B cell (primary cell): ENCODE data around the gene TENM4. TPM values are rescaled to one million over a fixed set of nuclear protein-coding genes. Genes with fewer than 3 reads are reported as not detected.

Source experiments
- ATAC-seq: fragments of 200-7000 bp; cut with Tn5 transposase; one replicate; pipeline ENCODE4 v1.10.0; 2021; ENCODE audit warnings: low read depth, mild to moderate bottlenecking, moderate number of reproducible peaks, moderate library complexity
- CTCF ChIA-PET: fragments of 350-600 bp; sonication (Branson Sonifier 250); formaldehyde crosslinking; loops from one replicate; lab custom pipeline; 2021; ENCODE audit warnings: antibody characterized with exemption, inconsistent platforms; lab: Charles Lee
- POLR2A ChIA-PET: fragments of 350-600 bp; sonication (Branson Sonifier 250); formaldehyde crosslinking; loops from one replicate; lab custom pipeline; 2021; ENCODE audit warnings: antibody characterized with exemption; lab: Charles Lee
- DNase-seq: peaks from one replicate; pipeline ENCODE4 v3.0.0; 2013
- H2AFZ ChIP-seq: 2 replicates; pipeline ENCODE4 v1.6.1; 2012; ENCODE audit warnings: mild to moderate bottlenecking, low read depth, low read length; ENCODE audit not compliant: insufficient read depth, poor library complexity, severe bottlenecking
- H3K27ac ChIP-seq, 2 donors: 1 replicate in 1 of 2; 2 replicates in 1 of 2; pipeline ENCODE4 v1.5.1; 2012 to 2013; ENCODE audit warnings: low read length in 2 of 2, mild to moderate bottlenecking in 2 of 2, moderate library complexity in 1 of 2
- H3K27me3 ChIP-seq, 4 experiments: fragments of 200-600 bp in 1 of 4; sonication (generic) in 1 of 4; replicated peaks in 1 of 4; 1 replicate in 2 of 4; 2 replicates in 2 of 4; pipeline versions ENCODE4 v1.6.1 to v1.7.0; 2013 to 2016; ENCODE audit warnings: low read length in 3 of 4, mild to moderate bottlenecking in 2 of 4, mixed read lengths in 1 of 4, moderate library complexity in 1 of 4; ENCODE audit not compliant: insufficient read depth in 4 of 4, control insufficient read depth in 3 of 4; ENCODE audit errors: control extremely low read depth in 1 of 4
- H3K36me3 ChIP-seq, 2 experiments: replicated peaks in 1 of 2; 1 replicate in 1 of 2; 2 replicates in 1 of 2; pipeline versions ENCODE4 v1.6.1 to v1.7.1; 2013; ENCODE audit warnings: low read length in 1 of 2; ENCODE audit not compliant: insufficient read depth in 2 of 2, control insufficient read depth in 1 of 2; ENCODE audit errors: control extremely low read depth in 1 of 2, extremely low read depth in 1 of 2
- H3K4me1 ChIP-seq, 2 donors: fragments of 200-600 bp in 1 of 2; sonication (generic) in 1 of 2; 1 replicate in 1 of 2; 2 replicates in 1 of 2; pipeline versions ENCODE4 v1.5.1 to v1.6.1; 2013 to 2017; ENCODE audit warnings: low read length in 2 of 2; ENCODE audit not compliant: control insufficient read depth in 2 of 2, insufficient read depth in 2 of 2
- H3K4me2 ChIP-seq: replicated peaks from 2 replicates; pipeline ENCODE3; 2012; ENCODE audit warnings: mild to moderate bottlenecking, low read depth, low read length; ENCODE audit not compliant: poor library complexity, severe bottlenecking
- H3K4me3 ChIP-seq, 5 experiments: fragments of 200-600 bp in 1 of 5; sonication (generic) in 1 of 5; 1 replicate in 3 of 5; 2 replicates in 2 of 5; pipeline versions ENCODE4 v1.5.1 to v1.7.0; 2011 to 2016; ENCODE audit warnings: low read length in 4 of 5, mild to moderate bottlenecking in 4 of 5, low read depth in 2 of 5, control low read depth in 1 of 5, moderate library complexity in 1 of 5; ENCODE audit not compliant: insufficient read depth in 1 of 5; ENCODE audit errors: control extremely low read depth in 1 of 5, extremely low read depth in 1 of 5
- H3K79me2 ChIP-seq: fragments of 200-600 bp; sonication (generic); one replicate; pipeline ENCODE4 v1.6.0; 2016; ENCODE audit warnings: low read length; ENCODE audit not compliant: control insufficient read depth, insufficient read depth
- H3K9ac ChIP-seq: fragments of 200-600 bp; sonication (generic); 2 replicates; pipeline ENCODE4 v1.6.1; 2017; ENCODE audit warnings: mild to moderate bottlenecking, low read length, moderate library complexity
- H3K9me3 ChIP-seq, 3 donors: one replicate each; pipeline versions ENCODE4 v1.6.1 to v1.7.1; 2013; ENCODE audit warnings: low read length in 2 of 3; ENCODE audit not compliant: control insufficient read depth in 2 of 3, insufficient read depth in 1 of 3; ENCODE audit errors: control extremely low read depth in 1 of 3
- H4K20me1 ChIP-seq: 2 replicates; pipeline ENCODE4 v1.6.0; 2012; ENCODE audit warnings: mild to moderate bottlenecking, low read length; ENCODE audit not compliant: insufficient read depth, control insufficient read depth, poor library complexity, severe bottlenecking
- H3K27ac Mint-ChIP-seq: one replicate; pipeline ENCODE4 v1.8.0; 2021; ENCODE audit warnings: mixed read lengths
- H3K27me3 Mint-ChIP-seq: one replicate; pipeline ENCODE4 v1.8.0; 2021; ENCODE audit warnings: mixed read lengths
- H3K4me1 Mint-ChIP-seq: one replicate; pipeline ENCODE4 v1.8.0; 2021; ENCODE audit warnings: mixed read lengths
- H3K4me3 Mint-ChIP-seq: one replicate; pipeline ENCODE4 v1.8.0; 2021; ENCODE audit warnings: mixed read lengths
- H3K9me3 Mint-ChIP-seq: one replicate; pipeline ENCODE4 v1.8.0; 2022; ENCODE audit warnings: mixed read lengths; ENCODE audit not compliant: insufficient read depth
- EZH2 ChIP-seq: IDR thresholded peaks from 2 replicates; pipeline ENCODE4 v1.6.1; 2012; ENCODE audit warnings: borderline replicate concordance, low read depth, mild to moderate bottlenecking, moderate library complexity, low read length; ENCODE audit not compliant: insufficient read depth, poor library complexity, severe bottlenecking
- WGBS: methylation state at CpG from one replicate; pipeline ENCODE4 v1.1.5; 2013; ENCODE audit warnings: missing lambda C conversion rate; ENCODE audit not compliant: insufficient coverage; 5-methylcytosine and 5-hydroxymethylcytosine counted together
- intact Hi-C: fragments of 100-400 bp; cut with micrococcal nuclease; formaldehyde crosslinking; loops from one replicate; pipeline ENCODE4 v1.10.0; 2022
- polyA plus RNA-seq: library from polyadenylated mRNA; depleted of rRNA; stranded (reverse); fragments of >200 nt; gene quantifications from 2 replicates; pipeline ENCODE4 v1.2.3, GENCODE V29; 2012
- total RNA-seq, 2 donors: library from RNA; stranded (reverse); fragments of 120-200 nt in 1 of 2; gene quantifications; 1 replicate in 1 of 2; 2 replicates in 1 of 2; pipeline versions ENCODE4 v1.2.3 to v1.2.4, GENCODE V29; 2013 to 2022
- TF ChIP-seq, protein P1 (sequence below): fragments of 200-600 bp; IDR thresholded peaks from one replicate; pipeline ENCODE4 v1.8.0; 2022; ENCODE audit warnings: antibody characterized with exemption, mild to moderate bottlenecking

TENM4 gene
- total and polyA plus RNA-seq, 2 donors (not counting 1 experiment from before 2014, with no cell fraction given), result 0.09 to 5.7 TPM

GRCh38 chr11:79090191-79090705, 350.6 kb downstream of the TENM4 start:
- Histone ChIP-seq H3K36me3 (no peaks in the 10 kb centered on the region), H3K9me3 (peaks cover 0 to 6% (median 0%) of the 10 kb centered on the region in 3 donors), H4K20me1 (no peaks in the 10 kb centered on the region), H3K4me1 (no peaks in the 10 kb centered on the region), H3K27ac (no peak overlapping the region), H2AFZ (no peak overlapping the region), H3K9ac (no peak overlapping the region), H3K79me2 (no peaks in the 10 kb centered on the region), H3K4me3 (no peak overlapping the region), H3K27me3 (no peaks in the 10 kb centered on the region), H3K4me2 (no peak overlapping the region)
- H3K27me3 Mint-ChIP-seq, result no peaks in the 10 kb centered on the region
- no peak for TF ChIP-seq EZH2
- TF ChIP-seq, protein P1, sequence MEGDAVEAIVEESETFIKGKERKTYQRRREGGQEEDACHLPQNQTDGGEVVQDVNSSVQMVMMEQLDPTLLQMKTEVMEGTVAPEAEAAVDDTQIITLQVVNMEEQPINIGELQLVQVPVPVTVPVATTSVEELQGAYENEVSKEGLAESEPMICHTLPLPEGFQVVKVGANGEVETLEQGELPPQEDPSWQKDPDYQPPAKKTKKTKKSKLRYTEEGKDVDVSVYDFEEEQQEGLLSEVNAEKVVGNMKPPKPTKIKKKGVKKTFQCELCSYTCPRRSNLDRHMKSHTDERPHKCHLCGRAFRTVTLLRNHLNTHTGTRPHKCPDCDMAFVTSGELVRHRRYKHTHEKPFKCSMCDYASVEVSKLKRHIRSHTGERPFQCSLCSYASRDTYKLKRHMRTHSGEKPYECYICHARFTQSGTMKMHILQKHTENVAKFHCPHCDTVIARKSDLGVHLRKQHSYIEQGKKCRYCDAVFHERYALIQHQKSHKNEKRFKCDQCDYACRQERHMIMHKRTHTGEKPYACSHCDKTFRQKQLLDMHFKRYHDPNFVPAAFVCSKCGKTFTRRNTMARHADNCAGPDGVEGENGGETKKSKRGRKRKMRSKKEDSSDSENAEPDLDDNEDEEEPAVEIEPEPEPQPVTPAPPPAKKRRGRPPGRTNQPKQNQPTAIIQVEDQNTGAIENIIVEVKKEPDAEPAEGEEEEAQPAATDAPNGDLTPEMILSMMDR, result no peak
- no peak for DNase-seq
- no peak overlapping the region for H3K4me3 Mint-ChIP-seq
- ATAC-seq, result no peak
- intact Hi-C loops, result no loop called here
- WGBS, result 80% methylated on average over 5 of the region's 8 CpGs
- H3K9me3 Mint-ChIP-seq, result peaks cover 2% of the 10 kb centered on the region
- CTCF ChIA-PET, result no interaction called here
- H3K27ac Mint-ChIP-seq, result no peak overlapping the region
- POLR2A ChIA-PET, result no interaction called here
- H3K4me1 Mint-ChIP-seq, result no peaks in the 10 kb centered on the region

DNA sequence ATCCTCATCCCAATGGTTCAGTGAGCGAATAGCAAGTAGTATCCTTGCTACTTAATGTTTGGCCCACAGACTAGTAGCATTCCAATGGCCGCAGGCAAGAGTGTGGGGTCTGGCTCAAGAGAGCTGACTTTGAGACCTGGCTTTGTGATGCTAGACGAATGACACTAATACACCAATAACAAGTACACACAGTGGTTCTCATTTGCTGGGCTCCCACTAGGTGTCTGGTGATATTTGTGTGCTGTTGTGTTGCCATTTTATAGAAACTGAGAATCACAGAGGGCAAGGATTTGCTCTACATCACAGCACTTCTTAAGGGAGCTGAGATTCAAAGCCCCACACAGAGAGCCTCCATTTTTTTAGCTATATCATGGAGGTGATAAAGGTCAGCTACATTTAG, 351.2 kb downstream of the TENM4 start:
- ChIA-PET POLR2A (no interaction called here), CTCF (no interaction called here)
- Histone ChIP-seq H3K4me1 (no peaks in the 10 kb centered on the region), H3K4me3 (no peak overlapping the region), H3K9ac (no peak overlapping the region), H3K4me2 (no peak overlapping the region), H3K36me3 (no peaks in the 10 kb centered on the region), H2AFZ (no peak overlapping the region), H3K79me2 (no peaks in the 10 kb centered on the region), H3K9me3 (peaks cover 0 to 6% (median 0%) of the 10 kb centered on the region in 3 donors), H3K27ac (no peak overlapping the region), H3K27me3 (no peaks in the 10 kb centered on the region), H4K20me1 (no peaks in the 10 kb centered on the region)
- 90% methylated on average over 2 of the region's 3 CpGs for WGBS
- H3K9me3 Mint-ChIP-seq, result peaks cover 2% of the 10 kb centered on the region
- no peaks in the 10 kb centered on the region for H3K4me1 Mint-ChIP-seq
- intact Hi-C loops, result no loop called here
- TF ChIP-seq, protein P1, result no peak
- TF ChIP-seq EZH2, result no peak
- H3K4me3 Mint-ChIP-seq, result no peak overlapping the region
- no peak for DNase-seq
- no peak for ATAC-seq
- H3K27me3 Mint-ChIP-seq, result no peaks in the 10 kb centered on the region
- H3K27ac Mint-ChIP-seq, result no peak overlapping the region
